Kidney glomerular epithelial cell (primary cell): ENCODE results near the gene WHRN.

Source experiments
- DNase-seq: peaks from one replicate; lab custom pipeline; 2025; lab: John Stamatoyannopoulos, UW

The WHRN gene

DNA sequence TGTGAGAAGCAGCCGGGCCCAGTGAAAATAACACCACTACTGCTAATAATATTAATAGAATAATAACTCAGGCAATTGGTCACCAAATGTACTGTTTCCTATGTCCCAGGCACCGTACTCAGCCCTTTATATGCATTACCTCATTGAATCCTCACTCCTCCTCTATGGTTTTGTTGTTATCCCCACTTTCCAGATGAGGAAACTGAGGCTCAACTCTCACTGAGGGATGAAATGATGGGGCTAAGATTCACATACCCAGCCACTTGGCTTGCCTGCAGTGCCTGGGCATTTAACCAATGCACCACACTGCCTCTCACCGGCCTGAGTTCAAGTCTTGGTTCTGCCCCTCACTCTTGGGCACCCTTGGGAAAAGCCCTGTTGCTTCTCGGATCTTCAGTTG is 34.1 kb downstream of the WHRN start:
- no peak for DNase-seq

GRCh38 chr9:114470581-114470980 is 34.7 kb downstream of the WHRN start:
- DNase-seq: no peak

GRCh38 chr9:114470121-114470520 is 35.2 kb downstream of the WHRN start:
- DNase-seq: no peak

GRCh38 chr9:114469091-114469853 is 36.0 kb downstream of the WHRN start:
- no peak for DNase-seq

DNA sequence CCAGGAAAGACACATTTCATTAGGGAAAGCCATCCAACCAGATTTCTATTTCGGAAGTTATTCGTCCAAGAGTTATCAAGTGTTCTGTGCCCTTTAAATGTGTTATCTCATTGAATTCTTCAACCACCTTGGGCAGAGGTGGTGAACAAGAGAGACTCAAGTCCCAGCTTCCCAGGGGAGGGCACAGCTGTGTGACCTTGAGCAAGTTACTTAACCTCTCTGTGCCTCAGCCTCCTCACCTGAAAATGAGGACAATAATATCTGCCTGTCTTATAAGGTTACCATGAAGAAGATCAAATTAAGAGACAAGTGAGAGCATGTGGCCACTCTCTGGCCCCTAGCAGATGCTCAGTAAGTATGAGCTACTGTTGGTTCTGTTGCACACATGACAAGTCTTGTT is 37.4 kb downstream of the WHRN start:
- DNase-seq: no peak

GRCh38 chr9:114467226-114467750 is 38.0 kb downstream of the WHRN start:
- DNase-seq: no peak

GRCh38 chr9:114465906-114466900 is 39.1 kb downstream of the WHRN start:
- DNase-seq: no peak

GRCh38 chr9:114465417-114465816 is 39.9 kb downstream of the WHRN start:
- no peak for DNase-seq

DNA sequence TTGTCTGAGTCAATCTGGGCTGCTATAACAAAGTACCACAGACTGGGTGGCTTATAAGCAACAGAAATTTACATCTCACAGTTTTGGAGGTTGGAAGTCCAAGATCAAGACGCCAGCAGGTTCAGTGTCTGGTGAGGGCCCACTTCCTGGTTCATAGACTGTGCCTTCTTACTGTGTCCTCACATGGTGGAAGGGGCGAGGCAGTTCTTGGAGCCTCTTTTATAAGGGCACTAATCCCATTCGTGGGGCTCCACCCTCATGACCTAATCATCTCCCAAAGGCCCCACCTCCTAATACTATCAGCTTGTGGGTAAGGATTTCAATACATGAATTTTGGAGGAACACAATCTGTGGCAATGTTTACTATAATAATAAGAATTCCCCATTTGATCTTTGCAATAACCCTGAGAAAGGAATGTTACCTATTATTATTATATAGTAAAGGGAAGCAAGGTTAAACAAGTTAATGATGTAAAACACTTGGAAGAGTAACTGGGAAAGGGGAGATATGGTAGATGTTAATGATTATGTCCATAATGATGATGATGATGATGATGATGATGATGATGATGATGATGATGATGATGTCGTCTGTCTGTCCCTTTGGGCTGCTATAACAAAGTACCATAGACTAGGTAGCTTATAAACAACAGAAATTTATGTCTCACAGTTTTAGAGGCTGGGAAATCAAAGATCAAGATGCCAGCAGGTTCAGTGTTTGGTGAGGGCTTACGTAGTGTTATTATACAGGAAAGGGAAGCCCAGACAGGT is 40.8 kb downstream of the WHRN start:
- DNase-seq: no peak

DNA sequence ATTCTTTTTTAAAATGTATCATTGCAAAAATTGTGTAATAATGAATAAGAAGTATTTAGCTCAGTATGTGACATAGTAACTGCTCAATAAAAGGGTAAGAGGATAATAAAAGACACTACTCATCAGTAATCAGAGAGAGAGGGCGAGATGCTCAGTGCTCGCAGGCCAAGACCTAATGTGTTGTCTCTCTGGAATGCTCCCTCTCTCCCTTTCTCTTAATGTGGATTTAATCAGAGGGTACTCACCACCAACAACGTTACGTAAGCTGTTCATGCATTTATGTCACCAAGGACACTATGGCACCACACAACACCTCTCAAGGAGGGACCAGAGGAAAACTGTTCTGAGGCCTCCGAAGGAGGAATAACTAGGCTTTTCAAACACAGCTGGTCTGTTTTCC is 42.5 kb downstream of the WHRN start:
- DNase-seq: no peak

DNA sequence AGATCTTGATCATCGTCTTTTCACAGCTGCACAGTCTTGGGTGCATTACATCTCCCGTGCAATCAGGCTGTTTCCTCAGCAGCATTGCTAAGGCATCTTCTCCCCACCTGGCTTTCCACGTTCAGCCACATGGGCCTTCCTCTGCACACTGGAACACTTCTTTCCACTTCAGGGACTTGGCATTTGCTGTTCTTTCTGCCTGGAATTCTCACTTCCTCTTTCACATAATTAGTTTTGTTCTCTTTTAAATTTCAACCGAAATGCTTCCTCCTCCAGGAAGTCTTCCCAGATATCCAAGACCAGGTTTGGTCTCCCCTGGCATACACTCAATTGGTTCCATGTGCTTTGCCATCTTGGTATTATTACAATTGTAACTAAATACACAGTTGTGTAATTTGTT is 43.8 kb downstream of the WHRN start:
- DNase-seq: no peak

DNA sequence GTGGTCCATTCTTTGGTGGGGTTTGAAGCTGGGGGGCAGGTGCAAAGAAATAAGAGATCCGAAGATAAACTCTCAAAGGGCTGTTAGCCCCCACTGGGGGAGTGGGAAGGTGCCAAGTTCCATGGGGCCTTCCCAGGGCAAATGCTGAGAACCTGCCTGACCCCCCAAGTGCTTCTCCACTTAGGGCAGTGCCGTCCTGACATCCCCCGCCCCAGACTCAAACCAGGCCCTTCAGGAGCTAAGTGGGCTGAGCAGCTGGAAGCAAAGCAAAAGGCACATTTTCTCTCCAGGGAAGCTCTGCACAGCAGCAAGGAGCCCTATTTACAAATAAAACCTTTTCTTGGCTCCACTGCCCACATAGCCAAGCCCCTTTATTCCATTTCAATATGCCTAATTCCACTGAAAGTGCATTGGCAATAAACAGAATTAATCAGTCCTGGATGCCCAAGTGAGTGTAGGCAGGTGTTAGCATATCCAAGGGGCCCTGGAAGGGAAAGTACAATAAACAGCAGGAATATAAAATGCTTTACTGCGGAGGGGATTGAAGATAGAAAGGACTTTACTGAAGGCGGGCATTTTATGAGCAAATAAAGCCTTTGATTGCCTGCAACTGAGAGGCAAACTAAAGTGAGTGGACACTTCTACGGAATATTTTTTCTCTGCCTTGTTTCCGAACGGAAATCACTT is 44.6 kb downstream of the WHRN start:
- DNase-seq: no peak

- DNase-seq: no peak
Observed at GRCh38 chr9:114459464-114459863, 45.8 kb downstream of the WHRN start.

DNA sequence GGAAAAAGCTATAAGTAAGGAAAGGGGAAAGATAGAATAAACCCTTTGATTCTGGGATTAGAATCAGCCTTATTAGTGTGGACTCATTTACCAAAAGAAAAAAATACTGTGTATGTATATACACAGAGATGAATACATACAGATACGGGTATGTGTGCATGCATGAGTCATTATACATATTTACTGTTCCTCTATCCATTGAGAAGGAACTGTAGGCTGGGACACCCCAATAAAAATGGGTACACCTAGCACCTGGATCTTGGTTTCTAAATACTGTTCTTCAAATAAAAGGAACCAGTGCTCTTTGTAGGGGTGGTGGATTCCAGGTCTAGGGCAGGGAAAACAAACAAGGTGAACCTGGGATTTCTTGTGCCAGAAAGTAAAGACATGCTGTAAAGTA is 48.3 kb downstream of the WHRN start:
- no peak for DNase-seq

DNA sequence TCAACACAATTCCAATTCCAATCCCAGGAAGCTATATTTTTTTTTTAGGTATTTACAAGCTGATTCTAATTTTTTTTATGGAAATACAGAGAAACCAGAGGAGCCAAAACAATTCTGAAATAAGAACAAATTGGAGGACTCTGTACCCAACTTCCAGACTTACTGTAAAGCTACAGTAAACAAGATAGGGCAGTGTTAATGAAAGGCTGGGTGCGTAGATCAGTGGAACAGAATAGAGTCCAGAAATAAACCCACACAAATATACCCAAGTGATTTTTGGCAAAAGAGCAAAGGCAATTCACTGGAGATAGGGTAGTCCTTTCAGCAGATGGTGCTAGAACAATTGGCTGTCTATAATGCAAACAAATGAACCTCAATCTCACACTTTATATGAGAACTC is 50.6 kb downstream of the WHRN start:
- no peak for DNase-seq

DNA sequence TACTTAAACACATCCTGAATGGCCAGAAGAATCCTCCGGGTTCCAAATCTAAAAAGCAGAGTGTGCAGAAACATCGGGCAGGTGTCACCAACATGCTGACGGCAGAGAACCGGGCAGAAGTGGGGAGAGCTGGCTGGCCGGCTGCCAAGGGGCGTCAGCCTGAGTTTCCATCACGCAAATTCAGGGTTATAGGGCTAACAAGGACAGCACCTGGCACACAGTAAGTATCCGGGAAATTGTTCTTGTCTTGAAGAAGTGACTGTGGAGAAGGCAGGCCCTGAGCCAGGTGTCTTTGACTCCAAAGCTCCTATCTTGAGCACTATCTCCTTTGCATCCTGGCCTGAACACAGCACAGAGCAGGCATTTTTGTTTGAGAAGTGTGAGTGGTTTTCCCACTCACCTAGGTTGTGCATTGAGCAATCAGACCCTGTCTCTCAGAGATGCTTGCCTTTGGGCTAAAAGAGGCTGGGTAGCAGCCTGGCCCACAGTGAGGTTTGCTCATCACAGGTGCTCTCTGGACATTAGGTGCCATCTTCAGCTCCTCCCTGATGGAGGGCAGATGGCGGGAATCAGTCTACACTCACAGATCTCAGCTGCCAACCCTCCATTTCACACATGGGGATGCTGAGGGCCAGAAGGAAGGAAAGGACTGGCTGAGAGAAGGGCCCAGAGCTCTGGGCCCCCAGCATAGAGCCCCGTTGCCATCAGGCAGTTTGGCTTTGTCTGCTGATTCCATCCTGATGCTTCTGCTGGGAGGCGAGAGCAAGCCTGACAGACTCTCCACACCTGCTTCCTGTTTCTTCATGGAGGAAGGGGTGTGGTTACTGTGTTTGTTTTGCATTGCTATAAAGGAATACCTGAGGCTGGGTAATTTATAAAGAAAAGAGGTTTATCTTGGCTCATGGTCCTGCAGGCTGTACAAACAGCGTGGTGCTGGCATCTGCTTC is 52.8 kb downstream of the WHRN start:
- DNase-seq: no peak

DNA sequence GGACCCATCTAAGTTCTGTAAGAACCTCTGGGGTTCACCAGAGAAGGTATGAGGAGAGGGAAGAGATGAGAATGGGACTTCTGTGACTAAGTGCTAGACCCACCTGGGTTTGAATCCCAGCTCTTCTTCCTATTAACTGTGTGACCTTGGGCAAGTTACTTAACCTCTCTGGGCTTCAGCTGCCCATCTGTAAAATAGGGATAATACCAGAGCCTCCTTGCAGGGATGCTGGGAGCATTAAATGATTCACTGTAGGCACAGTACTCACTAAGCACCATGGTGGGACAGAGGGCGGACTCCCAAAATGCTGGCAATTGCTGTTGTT is 53.6 kb downstream of the WHRN start:
- no peak for DNase-seq

- no peak for DNase-seq
Observed at GRCh38 chr9:114450833-114451706, 54.2 kb downstream of the WHRN start.

DNA sequence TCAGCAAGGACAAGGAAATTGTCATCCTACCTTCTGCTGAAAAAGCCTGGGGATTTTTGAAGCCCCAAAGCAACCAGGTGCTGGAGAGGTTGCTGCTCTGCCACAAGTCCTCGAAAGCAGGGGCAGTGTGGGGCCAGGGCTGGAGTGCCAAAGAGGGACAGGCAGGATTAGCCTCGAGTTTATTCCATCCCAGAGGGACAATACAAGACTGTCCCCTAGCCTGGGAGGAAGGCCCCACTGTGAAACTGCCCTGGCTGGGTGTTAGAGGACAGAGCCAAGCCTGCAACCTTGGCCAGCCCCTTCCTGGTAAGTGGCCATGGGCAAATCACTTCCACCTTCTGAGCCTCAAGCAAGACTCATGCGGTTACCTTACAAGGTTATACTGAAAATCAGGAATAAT is 55.1 kb downstream of the WHRN start:
- no peak for DNase-seq

GRCh38 chr9:114449236-114449635 is 56.0 kb downstream of the WHRN start:
- no peak for DNase-seq
